Mammary microvascular endothelial cell (primary cell): Measurements from ENCODE around the gene C1QTNF5. TPM values are rescaled to one million over a fixed set of nuclear protein-coding genes. Genes with fewer than 3 reads are reported as not detected.

ENCODE experiments used
- total RNA-seq: library from RNA; depleted of rRNA; stranded (reverse); fragments of >200 nt; gene quantifications from 2 replicates; pipeline ENCODE4 v1.2.3, GENCODE V29; 2015

C1QTNF5 gene
- total RNA-seq = 82.2 and 90.1 TPM in 2 replicates

GRCh38 chr11:119340335-119341221, at the start of gene C1QTNF5:
TSS of gene C1QTNF5 (minus strand) at chr11:119340883. CDS start at chr11:119340397, 486 bp downstream.

GRCh38 chr11:119381181-119381988, 40.7 kb upstream of the C1QTNF5 start, which contains the start of gene USP2:
TSS of gene USP2 (minus strand) at chr11:119381690. CDS start at chr11:119373480, 8,210 bp downstream.

GRCh38 chr11:119346605-119347004, 5.9 kb upstream of the C1QTNF5 start, which contains the start of gene MFRP:
TSS of gene MFRP (minus strand) at chr11:119346705. CDS start at chr11:119346513, 192 bp downstream.

GRCh38 chr11:119334174-119334930, 6.3 kb downstream of the C1QTNF5 start, which contains the start of gene RNF26:
TSS of gene RNF26 (plus strand) at chr11:119334527. CDS start at chr11:119335123, 596 bp downstream.

GRCh38 chr11:119316729-119317591, 23.7 kb downstream of the C1QTNF5 start, which contains the start of gene MCAM:
TSS of gene MCAM (minus strand) at chr11:119317130. CDS start at chr11:119317101, 29 bp downstream.

Other genes starting within 250 kb of the C1QTNF5 start
- 31.6 and 44.5 TPM in 2 replicates for gene DPAGT1, start 239.0 kb downstream of the C1QTNF5 start, total RNA-seq
- 7.3 and 10.4 TPM in 2 replicates for gene C2CD2L, start 233.5 kb downstream of the C1QTNF5 start, total RNA-seq
- gene HINFP, start 219.3 kb downstream of the C1QTNF5 start, total RNA-seq = 8.2 and 15.8 TPM in 2 replicates
- 0.10 TPM in 1 of 2 replicates, not detected in the other for gene ABCG4, start 191.8 kb downstream of the C1QTNF5 start, total RNA-seq
- gene NLRX1, start 172.2 kb downstream of the C1QTNF5 start, total RNA-seq = 11.9 and 15.1 TPM in 2 replicates
- gene NHERF4, start 155.4 kb downstream of the C1QTNF5 start, total RNA-seq = not detected in 2 replicates
- gene CBL, start 134.5 kb downstream of the C1QTNF5 start, total RNA-seq = 17.1 and 20.5 TPM in 2 replicates
- gene MCAM, start 23.8 kb downstream of the C1QTNF5 start, total RNA-seq = 6,515 and 6,907 TPM in 2 replicates
- gene RNF26, start 6.4 kb downstream of the C1QTNF5 start, total RNA-seq = 16.2 and 18.1 TPM in 2 replicates
- 0.07 TPM in 1 of 2 replicates, not detected in the other for gene MFRP, start 5.8 kb upstream of the C1QTNF5 start, total RNA-seq
- not detected in 2 replicates for gene USP2, start 40.8 kb upstream of the C1QTNF5 start, total RNA-seq
- gene THY1, start 82.3 kb upstream of the C1QTNF5 start, total RNA-seq = under 0.01 and 0.98 TPM in 2 replicates